ENCODE measurements around the gene PSG3. TPM values are rescaled to one million over a fixed set of nuclear protein-coding genes. Genes with fewer than 3 reads are reported as not detected.
"Not testable (repeated sequence)": the region's sequence is repeated elsewhere in the genome, so short reads cannot be mapped to it uniquely, and the experiment has no call there.

Gene PSG3
- total RNA-seq, 1 donor from 2014 or later, result not detected

GRCh38 chr19:42697884-42698283 is 42.4 kb downstream of the PSG3 start:
- Histone ChIP-seq H3K9me3 (no peaks in the 10 kb centered on the region), H3K4me3 (no peak overlapping the region), H3K36me3 (no peaks in the 10 kb centered on the region), H3K27me3 (peaks cover 20% of the 10 kb centered on the region), H3K27ac (no peak overlapping the region), H3K4me1 (no peaks in the 10 kb centered on the region)
- ATAC-seq (no peak), DNase-seq (no peak)
- TF ChIP-seq, protein P1, sequence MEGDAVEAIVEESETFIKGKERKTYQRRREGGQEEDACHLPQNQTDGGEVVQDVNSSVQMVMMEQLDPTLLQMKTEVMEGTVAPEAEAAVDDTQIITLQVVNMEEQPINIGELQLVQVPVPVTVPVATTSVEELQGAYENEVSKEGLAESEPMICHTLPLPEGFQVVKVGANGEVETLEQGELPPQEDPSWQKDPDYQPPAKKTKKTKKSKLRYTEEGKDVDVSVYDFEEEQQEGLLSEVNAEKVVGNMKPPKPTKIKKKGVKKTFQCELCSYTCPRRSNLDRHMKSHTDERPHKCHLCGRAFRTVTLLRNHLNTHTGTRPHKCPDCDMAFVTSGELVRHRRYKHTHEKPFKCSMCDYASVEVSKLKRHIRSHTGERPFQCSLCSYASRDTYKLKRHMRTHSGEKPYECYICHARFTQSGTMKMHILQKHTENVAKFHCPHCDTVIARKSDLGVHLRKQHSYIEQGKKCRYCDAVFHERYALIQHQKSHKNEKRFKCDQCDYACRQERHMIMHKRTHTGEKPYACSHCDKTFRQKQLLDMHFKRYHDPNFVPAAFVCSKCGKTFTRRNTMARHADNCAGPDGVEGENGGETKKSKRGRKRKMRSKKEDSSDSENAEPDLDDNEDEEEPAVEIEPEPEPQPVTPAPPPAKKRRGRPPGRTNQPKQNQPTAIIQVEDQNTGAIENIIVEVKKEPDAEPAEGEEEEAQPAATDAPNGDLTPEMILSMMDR (IDR thresholded peaks at IDR 0.05), result no peak
- intact Hi-C loops (cut with DNase I), result no loop called here

- H3K4me3 ChIP-seq, result no peak overlapping the region
- peaks cover 20% of the 10 kb centered on the region for H3K27me3 ChIP-seq
Observed at GRCh38 chr19:42695811-42696503, 44.3 kb downstream of the PSG3 start.

GRCh38 chr19:42693760-42694350 is 46.4 kb downstream of the PSG3 start:
- TF ChIP-seq, protein P1 (IDR thresholded peaks at IDR 0.05), result peak; percentile 31
- Histone ChIP-seq H3K36me3 (no peaks in the 10 kb centered on the region), H3K27ac (no peak overlapping the region), H3K9me3 (no peaks in the 10 kb centered on the region), H3K4me3 (no peak overlapping the region), H3K27me3 (peaks cover 18% of the 10 kb centered on the region), H3K4me1 (no peaks in the 10 kb centered on the region)
- intact Hi-C loops (cut with DNase I), result no loop called here
- DNase-seq (no peak), ATAC-seq (peak; percentile 58)

More at GRCh38 chr19:42695811-42696503, 44.3 kb downstream of the PSG3 start:
- no peak for DNase-seq
- no peak for ATAC-seq
- intact Hi-C loops (cut with DNase I), result no loop called here
- Histone ChIP-seq H3K27ac (no peak overlapping the region), H3K4me1 (no peaks in the 10 kb centered on the region), H3K36me3 (no peaks in the 10 kb centered on the region), H3K9me3 (no peaks in the 10 kb centered on the region)
- TF ChIP-seq, protein P1 (IDR thresholded peaks at IDR 0.05), result no peak

GRCh38 chr19:42683917-42684513 is 56.3 kb downstream of the PSG3 start:
- Histone ChIP-seq H3K4me1 (no peaks in the 10 kb centered on the region), H3K36me3 (no peaks in the 10 kb centered on the region), H3K27me3 (no peaks in the 10 kb centered on the region), H3K9me3 (peaks cover 5% of the 10 kb centered on the region), H3K27ac (no peak overlapping the region), H3K4me3 (no peak overlapping the region)
- intact Hi-C loops (cut with DNase I), result no loop called here
- TF ChIP-seq, protein P1 (IDR thresholded peaks at IDR 0.05), result peak; percentile 68
- DNase-seq (no peak), ATAC-seq (no peak)

- H3K27me3 ChIP-seq; H3K36me3 ChIP-seq; H3K4me1 ChIP-seq; DNase-seq; H3K4me3 ChIP-seq; H3K9me3 ChIP-seq; H3K27ac ChIP-seq; intact Hi-C loops (cut with DNase I); ATAC-seq: not testable (repeated sequence)
Observed at GRCh38 chr19:42676326-42676725, 64.0 kb downstream of the PSG3 start.

- H3K36me3 ChIP-seq; ATAC-seq; H3K4me3 ChIP-seq; H3K27me3 ChIP-seq; intact Hi-C loops (cut with DNase I); DNase-seq; H3K9me3 ChIP-seq; H3K4me1 ChIP-seq; H3K27ac ChIP-seq: not testable (repeated sequence)
Observed at GRCh38 chr19:42674549-42674948, 65.7 kb downstream of the PSG3 start.

Other genes starting within 250 kb of the PSG3 start
- 13.1 TPM for gene CEACAM1, start 212.0 kb downstream of the PSG3 start, total RNA-seq
- gene CEACAM8, start 145.6 kb downstream of the PSG3 start, total RNA-seq, result not detected
- gene PSG8, start 25.2 kb upstream of the PSG3 start, total RNA-seq, result not detected
- not detected for gene PSG1, start 139.2 kb upstream of the PSG3 start, total RNA-seq
- not detected for gene PSG6, start 177.4 kb upstream of the PSG3 start, total RNA-seq
- gene PSG7, start 196.7 kb upstream of the PSG3 start, total RNA-seq, result not detected